Measurements from ENCODE around the gene DDRGK1. TPM values are rescaled to one million over a fixed set of nuclear protein-coding genes. Genes with fewer than 3 reads are reported as not detected.

The DDRGK1 gene
- total and polyA plus RNA-seq, 2 donors from 2014 or later = 81.8 to 92.5 TPM

DNA sequence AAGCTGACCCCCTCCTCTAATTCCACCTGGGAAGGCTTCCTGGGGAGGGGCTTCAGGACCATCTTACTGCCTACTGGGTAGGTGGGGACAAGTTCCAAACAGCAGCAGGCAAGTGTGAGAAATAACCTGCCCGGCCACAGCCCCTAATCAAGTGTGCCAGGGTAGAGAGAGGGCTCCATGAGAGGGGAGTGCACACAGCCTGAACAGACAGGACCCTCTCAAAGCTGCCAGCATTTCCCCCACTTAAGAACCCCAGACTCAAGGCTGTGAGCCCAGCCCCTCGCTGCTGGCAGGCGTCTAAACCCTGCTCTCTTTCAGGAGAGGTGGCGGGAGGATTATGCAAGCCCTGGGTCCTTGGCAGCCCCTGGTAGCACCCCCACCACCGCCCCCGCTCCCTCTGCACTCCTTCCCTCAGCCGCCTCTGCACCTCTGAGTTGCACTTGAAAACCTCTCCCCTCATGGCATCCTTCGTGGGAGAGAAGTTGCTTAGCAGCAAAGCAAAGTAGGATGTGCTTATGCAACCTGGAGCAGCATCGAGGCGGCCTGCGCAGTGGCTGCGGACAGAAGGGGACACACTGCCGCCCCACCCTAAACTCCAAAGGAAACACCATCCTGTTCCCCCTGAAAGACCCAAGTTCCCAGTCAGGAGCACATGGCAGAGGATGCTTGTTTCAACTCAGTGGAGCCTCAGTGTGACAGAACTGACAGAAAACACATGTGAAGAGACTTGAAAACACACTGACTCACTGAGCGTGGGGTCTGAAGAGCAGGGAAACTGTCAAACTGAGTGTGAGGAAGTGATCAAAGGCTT lies 10.5 kb downstream of the DDRGK1 start:
- intact Hi-C loops (cut with DNase I) = no loop called here
- H3K36me3 ChIP-seq (ENCODE audit: control insufficient read depth in 2 of 3, insufficient read depth in 3 of 3, low read length in 3 of 3) = peaks cover 2 to 32% (median 28%) of the 10 kb centered on the region in 3 donors
- no peak overlapping the region for H3K9ac ChIP-seq (ENCODE audit: low read length in 3 of 3)
- DNase-seq = peak in 1 of 5 donors; percentile 53
- H3K4me1 ChIP-seq (ENCODE audit: control insufficient read depth in 2 of 3, insufficient read depth in 2 of 3, low read depth in 1 of 3, low read length in 3 of 3) = no peaks in the 10 kb centered on the region
- H3K27me3 ChIP-seq (ENCODE audit: control insufficient read depth, insufficient read depth, low read length) = no peaks in the 10 kb centered on the region
- H3K9me3 ChIP-seq (ENCODE audit: control insufficient read depth in 2 of 3, insufficient read depth in 1 of 3, low read length in 3 of 3) = no peaks in the 10 kb centered on the region
- no peak overlapping the region for H3K4me3 ChIP-seq (ENCODE audit: low read length in 3 of 3)
- FAIRE-seq = no peak
- TF ChIP-seq, protein P1, sequence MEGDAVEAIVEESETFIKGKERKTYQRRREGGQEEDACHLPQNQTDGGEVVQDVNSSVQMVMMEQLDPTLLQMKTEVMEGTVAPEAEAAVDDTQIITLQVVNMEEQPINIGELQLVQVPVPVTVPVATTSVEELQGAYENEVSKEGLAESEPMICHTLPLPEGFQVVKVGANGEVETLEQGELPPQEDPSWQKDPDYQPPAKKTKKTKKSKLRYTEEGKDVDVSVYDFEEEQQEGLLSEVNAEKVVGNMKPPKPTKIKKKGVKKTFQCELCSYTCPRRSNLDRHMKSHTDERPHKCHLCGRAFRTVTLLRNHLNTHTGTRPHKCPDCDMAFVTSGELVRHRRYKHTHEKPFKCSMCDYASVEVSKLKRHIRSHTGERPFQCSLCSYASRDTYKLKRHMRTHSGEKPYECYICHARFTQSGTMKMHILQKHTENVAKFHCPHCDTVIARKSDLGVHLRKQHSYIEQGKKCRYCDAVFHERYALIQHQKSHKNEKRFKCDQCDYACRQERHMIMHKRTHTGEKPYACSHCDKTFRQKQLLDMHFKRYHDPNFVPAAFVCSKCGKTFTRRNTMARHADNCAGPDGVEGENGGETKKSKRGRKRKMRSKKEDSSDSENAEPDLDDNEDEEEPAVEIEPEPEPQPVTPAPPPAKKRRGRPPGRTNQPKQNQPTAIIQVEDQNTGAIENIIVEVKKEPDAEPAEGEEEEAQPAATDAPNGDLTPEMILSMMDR (IDR thresholded peaks at IDR 0.05; ENCODE audit: borderline replicate concordance, extremely low read depth, insufficient read depth) = no peak
- H3K27ac ChIP-seq (ENCODE audit: low read depth in 2 of 2, low read length in 2 of 2) = no peak overlapping the region

DNA sequence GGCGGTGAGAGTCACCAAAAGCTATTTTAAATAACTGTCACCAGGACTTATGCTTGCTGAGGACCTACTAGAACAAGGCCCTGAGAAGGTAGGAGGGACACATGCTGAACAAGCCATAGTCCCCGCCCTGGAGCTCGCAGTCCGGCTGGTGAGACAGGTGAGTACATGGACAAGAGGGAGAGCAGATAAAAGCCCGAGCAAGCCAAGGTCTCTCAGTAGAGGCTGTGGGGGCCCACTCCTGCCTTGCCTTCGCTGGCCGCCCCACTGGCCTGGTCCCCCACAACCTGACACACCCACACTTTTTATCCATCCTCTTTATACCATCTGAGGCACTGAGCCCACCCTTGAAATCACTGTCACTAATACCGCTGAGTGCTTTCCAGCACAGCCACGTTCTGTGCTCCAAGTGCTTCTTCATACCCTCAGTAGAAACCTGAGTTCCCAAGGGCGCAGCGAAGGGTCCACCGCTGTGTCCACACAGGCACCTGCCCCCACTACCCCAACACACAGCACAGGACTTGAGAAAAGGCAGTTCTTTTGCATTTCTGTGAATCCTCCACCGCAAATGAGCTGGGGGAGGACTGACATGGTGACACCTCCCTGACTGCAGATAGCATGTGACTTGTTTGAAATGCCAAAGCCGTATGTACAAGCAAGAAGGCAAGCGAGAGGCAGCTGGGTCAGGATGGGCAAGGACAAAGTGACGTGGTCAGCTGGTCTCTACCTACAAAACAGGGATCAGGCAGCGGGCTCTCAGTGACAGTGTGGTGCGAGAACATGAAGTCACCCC lies 12.1 kb downstream of the DDRGK1 start:
- intact Hi-C loops (cut with DNase I) = no loop called here
- no peak for FAIRE-seq

DNA sequence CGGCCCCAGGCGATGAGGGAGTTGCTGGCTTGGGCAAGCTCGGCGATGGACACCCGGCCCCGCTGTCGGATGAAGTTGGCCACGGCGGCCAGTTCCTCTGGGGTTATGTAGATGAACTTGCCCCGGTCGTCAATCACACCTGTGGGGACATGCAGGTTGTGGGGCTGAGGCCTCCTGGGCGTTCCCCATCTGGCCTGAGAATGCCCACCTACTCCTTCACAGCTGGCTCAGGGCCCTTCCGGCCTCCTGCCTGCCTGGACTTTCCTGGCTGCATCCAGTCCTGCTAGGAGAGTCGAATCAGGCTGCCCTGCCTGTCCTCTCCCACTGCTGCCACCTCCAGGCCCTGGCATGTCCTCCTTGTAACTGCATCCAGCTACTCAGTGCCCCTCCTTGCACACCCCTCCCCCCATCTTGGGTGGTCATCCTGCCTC lies 13.8 kb downstream of the DDRGK1 start:
- intact Hi-C loops (cut with DNase I) = no loop called here
- Histone ChIP-seq H3K4me3 (ENCODE audit: low read length in 3 of 3) (no peak overlapping the region), H3K9ac (ENCODE audit: low read length in 3 of 3) (no peak overlapping the region), H3K27ac (ENCODE audit: low read depth in 2 of 2, low read length in 2 of 2) (no peak overlapping the region), H3K4me1 (ENCODE audit: control insufficient read depth in 2 of 3, insufficient read depth in 2 of 3, low read depth in 1 of 3, low read length in 3 of 3) (no peaks in the 10 kb centered on the region), H3K27me3 (ENCODE audit: control insufficient read depth, insufficient read depth, low read length) (no peaks in the 10 kb centered on the region), H3K36me3 (ENCODE audit: control insufficient read depth in 2 of 3, insufficient read depth in 3 of 3, low read length in 3 of 3) (peaks cover 2 to 29% (median 28%) of the 10 kb centered on the region in 3 donors), H3K9me3 (ENCODE audit: control insufficient read depth in 2 of 3, insufficient read depth in 1 of 3, low read length in 3 of 3) (no peaks in the 10 kb centered on the region)
- TF ChIP-seq, protein P1 (IDR thresholded peaks at IDR 0.05; ENCODE audit: borderline replicate concordance, extremely low read depth, insufficient read depth) = no peak
- DNase-seq = peak in 1 of 5 donors; percentile 73
- FAIRE-seq = no peak

More for the DNA sequence above, 12.1 kb downstream of the DDRGK1 start:
- peaks cover 2 to 32% (median 28%) of the 10 kb centered on the region in 3 donors for H3K36me3 ChIP-seq (ENCODE audit: control insufficient read depth in 2 of 3, insufficient read depth in 3 of 3, low read length in 3 of 3)
- DNase-seq = peak in 1 of 5 donors; percentile 35
- TF ChIP-seq, protein P1 (IDR thresholded peaks at IDR 0.05; ENCODE audit: borderline replicate concordance, extremely low read depth, insufficient read depth) = no peak
- H3K9ac ChIP-seq (ENCODE audit: low read length in 3 of 3) = no peak overlapping the region
- no peaks in the 10 kb centered on the region for H3K9me3 ChIP-seq (ENCODE audit: control insufficient read depth in 2 of 3, insufficient read depth in 1 of 3, low read length in 3 of 3)
- H3K4me3 ChIP-seq (ENCODE audit: low read length in 3 of 3) = no peak overlapping the region
- no peaks in the 10 kb centered on the region for H3K4me1 ChIP-seq (ENCODE audit: control insufficient read depth in 2 of 3, insufficient read depth in 2 of 3, low read depth in 1 of 3, low read length in 3 of 3)
- H3K27ac ChIP-seq (ENCODE audit: low read depth in 2 of 2, low read length in 2 of 2) = no peak overlapping the region
- H3K27me3 ChIP-seq (ENCODE audit: control insufficient read depth, insufficient read depth, low read length) = no peaks in the 10 kb centered on the region

Measured in kidney (tissue), 14 donors.